ENCODE results near the gene MAP3K8. TPM values are rescaled to one million over a fixed set of nuclear protein-coding genes. Genes with fewer than 3 reads are reported as not detected.
A peak's percentile ranks its signal among the peaks of the same experiment; 100 is the strongest.
"Not testable (repeated sequence)": the region's sequence is repeated elsewhere in the genome, so short reads cannot be mapped to it uniquely, and the experiment has no call there.

Gene MAP3K8
- total and polyA plus RNA-seq, 7 experiments from 2014 or later = 0.28 to 102 (median 16.4) TPM; not detected in 1

DNA sequence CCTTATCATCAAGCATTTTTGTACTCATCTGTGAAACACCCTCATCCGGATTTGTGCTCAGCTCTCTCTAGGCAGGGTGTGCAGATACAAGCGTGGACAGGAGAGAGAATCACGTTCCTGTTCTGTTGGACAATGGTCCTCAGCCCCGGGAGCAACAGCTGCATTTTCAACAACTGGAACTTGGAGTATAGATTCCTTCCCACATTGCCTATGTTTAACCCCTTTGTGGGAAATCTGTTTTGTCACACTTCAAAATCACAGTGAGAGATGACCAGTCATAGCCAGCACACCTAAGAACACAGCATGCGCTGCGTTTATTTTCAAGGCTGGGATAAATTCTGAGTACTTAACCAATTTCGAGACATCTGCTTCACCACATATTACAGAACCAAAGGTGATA, 32.5 kb downstream of the MAP3K8 start:
- POLR2A ChIA-PET = no interaction called here
- CTCF ChIA-PET = no interaction called here

DNA sequence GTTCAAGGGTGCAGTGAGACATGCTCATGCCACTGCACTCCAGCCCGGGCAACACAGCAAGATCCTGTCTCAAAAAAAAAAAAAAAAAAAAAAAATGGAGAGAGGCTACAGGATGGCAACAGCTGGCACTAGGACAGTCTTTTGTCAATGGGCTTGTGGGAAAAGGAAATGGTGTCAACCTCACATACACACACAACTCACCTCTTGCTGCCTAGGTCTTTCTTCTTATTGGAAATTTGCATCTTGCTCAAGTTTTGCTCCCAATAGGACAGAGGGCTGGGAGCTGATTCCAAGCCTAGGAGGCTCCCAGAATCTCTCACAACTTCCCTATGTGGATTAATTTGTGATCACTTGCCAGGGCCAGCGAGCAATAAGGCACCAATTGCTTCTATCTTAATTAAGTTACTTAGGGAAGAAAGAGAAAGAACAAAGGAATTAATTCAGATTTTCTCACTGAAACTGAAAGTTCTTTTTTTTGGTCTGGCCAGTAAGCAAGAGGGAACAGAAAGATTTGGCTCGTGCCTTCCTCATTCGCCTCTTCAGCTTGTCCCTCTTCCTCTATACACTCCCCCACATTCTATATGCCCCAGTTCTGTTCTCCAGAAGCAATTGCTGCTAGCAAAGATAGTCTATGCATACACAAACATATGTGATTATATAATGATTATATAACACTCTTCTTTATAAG, 33.8 kb downstream of the MAP3K8 start:
- peak; percentile 60 for ATAC-seq
- no peaks in the 10 kb centered on the region for H3K9me3 ChIP-seq (ENCODE audit: control insufficient read depth in 2 of 3, low read length in 3 of 3)
- H3K27ac ChIP-seq (ENCODE audit: low read depth, low read length) = no peak overlapping the region
- no peaks in the 10 kb centered on the region for H3K4me1 ChIP-seq (ENCODE audit: control insufficient read depth in 2 of 2, insufficient read depth in 2 of 2, low read length in 2 of 2)
- POLR2A ChIA-PET = interaction anchor here (0.7 kb wide), 1 partner anchor 63 kb away, joined by 4 read pairs; no protein-coding TSS in a partner anchor
- Mint-ChIP-seq H3K4me1 (peaks cover 0 to 26% (median 7%) of the 10 kb centered on the region in 7 donors), H3K9me3 (peaks cover 0 to 1% (median 0%) of the 10 kb centered on the region in 11 donors), H3K27ac (peak overlapping the region in 1 of 9 donors; percentile 43), H3K4me3 (no peak overlapping the region), H3K27me3 (peaks cover 0 to 6% (median 0%) of the 10 kb centered on the region in 5 donors), H3K36me3 (peaks cover 0 to 1% (median 0%) of the 10 kb centered on the region in 5 donors)
- no peaks in the 10 kb centered on the region for H3K36me3 ChIP-seq (ENCODE audit: control insufficient read depth in 2 of 3, insufficient read depth in 3 of 3, low read length in 3 of 3)
- DNase-seq = no peak
- no peak overlapping the region for H3K4me3 ChIP-seq (ENCODE audit: low read length)
- H3K27me3 ChIP-seq (ENCODE audit: control insufficient read depth in 2 of 2, insufficient read depth in 2 of 2, low read length in 2 of 2) = no peaks in the 10 kb centered on the region
- CTCF ChIA-PET = no interaction called here
- intact Hi-C loops (cut with micrococcal nuclease) = loop anchor here in 1 of 2 donors (10.0 kb wide), 1 partner anchor 53 kb away; no protein-coding TSS in a partner anchor

More for the DNA sequence above, 32.5 kb downstream of the MAP3K8 start:
- Histone ChIP-seq H3K36me3 (ENCODE audit: control insufficient read depth in 2 of 3, insufficient read depth in 3 of 3, low read length in 3 of 3) (no peaks in the 10 kb centered on the region), H3K4me3 (ENCODE audit: low read length) (no peak overlapping the region), H3K27me3 (ENCODE audit: control insufficient read depth in 2 of 2, insufficient read depth in 2 of 2, low read length in 2 of 2) (no peaks in the 10 kb centered on the region), H3K4me1 (ENCODE audit: control insufficient read depth in 2 of 2, insufficient read depth in 2 of 2, low read length in 2 of 2) (no peaks in the 10 kb centered on the region), H3K27ac (ENCODE audit: low read depth, low read length) (no peak overlapping the region), H3K9me3 (ENCODE audit: control insufficient read depth in 2 of 3, low read length in 3 of 3) (no peaks in the 10 kb centered on the region)
- DNase-seq (no peak), ATAC-seq (no peak)
- Mint-ChIP-seq H3K27me3 (peaks cover 0 to 2% (median 0%) of the 10 kb centered on the region in 5 donors), H3K36me3 (peaks cover 0 to 5% (median 0%) of the 10 kb centered on the region in 5 donors), H3K4me3 (no peak overlapping the region), H3K9me3 (peaks cover 0 to 1% (median 0%) of the 10 kb centered on the region in 11 donors), H3K27ac (no peak overlapping the region), H3K4me1 (peaks cover 0 to 26% (median 7%) of the 10 kb centered on the region in 7 donors)
- intact Hi-C loops (cut with micrococcal nuclease) = loop anchor here in 1 of 2 donors (10.0 kb wide), 1 partner anchor 52 kb away; no protein-coding TSS in a partner anchor

DNA sequence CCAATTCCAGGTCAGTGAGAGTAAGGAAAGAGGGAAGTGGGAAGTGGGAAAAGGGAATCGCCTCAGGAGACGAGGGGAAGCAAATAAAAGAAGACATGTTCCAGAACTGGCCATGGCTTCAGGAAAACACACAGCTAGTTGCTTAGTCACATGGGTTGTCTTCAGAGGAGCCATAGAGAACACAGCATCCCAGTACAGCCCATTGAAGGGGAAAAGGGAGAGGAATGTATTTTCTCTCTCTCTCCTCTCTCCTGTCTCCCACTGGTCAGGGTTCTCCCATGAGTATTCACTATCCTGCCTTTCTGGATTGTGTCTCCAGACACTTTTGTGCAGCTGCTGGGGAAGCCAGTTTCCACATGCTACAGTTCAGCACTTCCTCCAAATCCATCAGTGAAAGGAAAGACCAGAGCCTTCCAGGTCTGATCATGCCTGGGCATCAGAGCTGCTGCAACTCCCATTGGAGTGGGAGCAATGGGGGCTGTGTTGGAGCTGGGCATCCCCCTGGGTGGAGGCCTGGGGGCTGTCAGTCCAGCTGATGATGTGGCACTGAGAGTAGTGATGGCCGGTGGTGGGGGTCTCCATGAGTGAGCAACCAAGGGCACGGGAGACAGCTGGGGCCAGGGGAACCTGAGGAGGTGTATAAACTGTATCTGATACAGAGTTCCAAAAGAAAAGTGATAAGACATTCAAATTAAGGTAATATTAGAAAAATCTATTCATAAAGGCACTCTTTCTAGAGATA, 38.6 kb downstream of the MAP3K8 start:
- Histone ChIP-seq H3K4me3 (ENCODE audit: low read length) (no peak overlapping the region), H3K4me1 (ENCODE audit: control insufficient read depth in 2 of 2, insufficient read depth in 2 of 2, low read length in 2 of 2) (no peaks in the 10 kb centered on the region), H3K9me3 (ENCODE audit: control insufficient read depth in 2 of 3, low read length in 3 of 3) (no peaks in the 10 kb centered on the region), H3K27me3 (ENCODE audit: control insufficient read depth in 2 of 2, insufficient read depth in 2 of 2, low read length in 2 of 2) (no peaks in the 10 kb centered on the region), H3K36me3 (ENCODE audit: control insufficient read depth in 2 of 3, insufficient read depth in 3 of 3, low read length in 3 of 3) (no peaks in the 10 kb centered on the region), H3K27ac (ENCODE audit: low read depth, low read length) (no peak overlapping the region)
- intact Hi-C loops (cut with micrococcal nuclease) = no loop called here
- peaks cover 0 to 13% (median 0%) of the 10 kb centered on the region in 5 donors for H3K27me3 Mint-ChIP-seq
- ChIA-PET CTCF (no interaction called here), POLR2A (no interaction called here)
- DNase-seq = no peak
- peaks cover 0 to 1% (median 0%) of the 10 kb centered on the region in 5 donors for H3K36me3 Mint-ChIP-seq
- ATAC-seq = no peak
- no peak overlapping the region for H3K4me3 Mint-ChIP-seq
- H3K4me1 Mint-ChIP-seq = peaks cover 11 to 27% (median 14%) of the 10 kb centered on the region in 7 donors
- H3K9me3 Mint-ChIP-seq = no peaks in the 10 kb centered on the region
- H3K27ac Mint-ChIP-seq = peak overlapping the region in 1 of 9 donors; percentile 12

DNA sequence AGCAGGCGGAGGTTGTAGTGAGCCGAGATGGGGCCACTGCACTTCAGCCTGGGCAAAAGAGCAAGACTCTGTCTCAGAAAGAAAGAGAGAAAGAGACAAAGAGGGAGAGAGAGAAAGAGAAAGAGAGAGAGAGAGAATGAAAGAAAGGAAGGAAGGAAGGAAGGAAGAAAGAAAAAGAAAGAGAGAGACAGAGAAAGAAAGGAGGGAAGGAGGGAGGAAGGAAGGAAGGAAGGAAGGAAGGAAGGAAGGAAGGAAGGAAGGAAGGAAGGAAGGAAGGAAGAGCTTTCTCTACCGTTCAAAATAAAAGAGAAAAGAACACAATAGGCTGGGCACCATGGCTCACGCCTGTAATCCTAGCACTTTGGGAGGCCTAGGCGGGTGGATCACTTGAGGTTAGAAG, 41.5 kb downstream of the MAP3K8 start:
- H3K9me3 ChIP-seq (ENCODE audit: control insufficient read depth in 2 of 3, low read length in 3 of 3); CTCF ChIA-PET; H3K36me3 ChIP-seq (ENCODE audit: control insufficient read depth in 2 of 3, insufficient read depth in 3 of 3, low read length in 3 of 3); H3K4me1 ChIP-seq (ENCODE audit: control insufficient read depth in 2 of 2, insufficient read depth in 2 of 2, low read length in 2 of 2); POLR2A ChIA-PET; ATAC-seq; H3K27ac ChIP-seq (ENCODE audit: low read depth, low read length); H3K4me3 ChIP-seq (ENCODE audit: low read length); H3K4me3 Mint-ChIP-seq; H3K36me3 Mint-ChIP-seq; H3K27me3 ChIP-seq (ENCODE audit: control insufficient read depth in 2 of 2, insufficient read depth in 2 of 2, low read length in 2 of 2); intact Hi-C loops (cut with micrococcal nuclease); DNase-seq; H3K9me3 Mint-ChIP-seq: not testable (repeated sequence)
- H3K27ac Mint-ChIP-seq = peak overlapping the region in 2 of 9 donors; percentile 50 to 70
- peaks cover 4 to 16% (median 8%) of the 10 kb centered on the region in 7 donors for H3K4me1 Mint-ChIP-seq
- peaks cover 0 to 17% (median 0%) of the 10 kb centered on the region in 5 donors for H3K27me3 Mint-ChIP-seq

DNA sequence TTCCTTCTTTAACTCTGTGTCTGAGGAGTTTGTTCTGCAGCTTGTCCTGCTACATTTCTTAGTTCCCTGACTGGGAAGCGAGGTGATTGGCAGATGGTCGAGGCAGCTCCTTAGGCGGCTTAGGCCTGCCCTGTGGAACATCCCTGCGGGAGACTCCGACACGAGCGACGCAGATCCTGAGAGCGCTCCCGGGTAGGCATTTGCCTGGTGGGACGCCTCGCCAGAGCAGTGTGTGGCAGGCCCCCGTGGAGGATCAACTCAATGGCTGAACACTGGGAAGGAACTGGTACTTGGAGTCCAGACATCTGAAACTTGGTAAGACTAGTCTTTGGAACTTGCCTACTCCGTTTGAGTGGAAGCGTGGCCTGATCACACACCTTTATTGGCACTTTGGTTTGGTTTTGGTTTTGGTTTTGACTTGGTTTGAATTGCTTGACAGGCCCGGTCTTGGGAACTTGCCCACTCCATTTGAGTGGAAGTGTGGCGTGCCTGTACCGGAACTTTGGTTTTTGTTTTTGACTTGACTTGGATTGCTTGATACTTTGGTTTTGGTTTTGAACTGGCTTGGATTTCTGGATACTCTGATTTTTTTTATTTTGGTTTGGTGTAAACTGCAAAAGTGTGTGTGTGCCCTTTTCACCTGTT, 42.6 kb downstream of the MAP3K8 start:
- CTCF ChIA-PET = no interaction called here
- Histone ChIP-seq H3K9me3 (ENCODE audit: control insufficient read depth in 2 of 3, low read length in 3 of 3) (no peaks in the 10 kb centered on the region), H3K27me3 (ENCODE audit: control insufficient read depth in 2 of 2, insufficient read depth in 2 of 2, low read length in 2 of 2) (no peaks in the 10 kb centered on the region), H3K4me1 (ENCODE audit: control insufficient read depth in 2 of 2, insufficient read depth in 2 of 2, low read length in 2 of 2) (no peaks in the 10 kb centered on the region), H3K36me3 (ENCODE audit: control insufficient read depth in 2 of 3, insufficient read depth in 3 of 3, low read length in 3 of 3) (no peaks in the 10 kb centered on the region), H3K27ac (ENCODE audit: low read depth, low read length) (no peak overlapping the region), H3K4me3 (ENCODE audit: low read length) (no peak overlapping the region)
- no peak overlapping the region for H3K4me3 Mint-ChIP-seq
- peaks cover 0 to 7% (median 2%) of the 10 kb centered on the region in 11 donors for H3K9me3 Mint-ChIP-seq
- POLR2A ChIA-PET = no interaction called here
- intact Hi-C loops (cut with micrococcal nuclease) = no loop called here
- peaks cover 0 to 5% (median 2%) of the 10 kb centered on the region in 5 donors for H3K36me3 Mint-ChIP-seq
- H3K27me3 Mint-ChIP-seq = peaks cover 0 to 21% (median 0%) of the 10 kb centered on the region in 5 donors
- peaks cover 4 to 16% (median 8%) of the 10 kb centered on the region in 7 donors for H3K4me1 Mint-ChIP-seq
- ATAC-seq (no peak), DNase-seq (no peak)
- peak overlapping the region in 1 of 9 donors; percentile 30 for H3K27ac Mint-ChIP-seq

DNA sequence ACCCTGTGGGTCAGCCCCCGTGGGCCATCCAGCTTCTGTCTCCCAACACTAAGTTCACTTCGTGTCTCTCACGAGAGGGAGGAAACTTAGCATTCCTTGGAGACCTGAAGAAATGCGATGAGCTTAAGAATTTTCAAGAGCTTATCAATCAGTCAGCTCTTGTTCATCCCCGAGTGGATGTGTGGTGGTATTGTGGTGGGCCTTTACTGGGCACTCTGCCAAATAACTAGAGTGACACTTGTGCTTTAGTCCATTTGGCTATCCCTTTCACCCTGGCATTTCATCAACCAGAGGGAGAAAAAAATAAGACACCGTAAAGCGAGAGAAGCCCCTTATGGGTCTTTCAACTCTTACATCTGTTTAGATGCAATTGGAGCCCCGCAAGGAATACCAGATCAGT, 45.5 kb downstream of the MAP3K8 start:
- H3K4me1 ChIP-seq (ENCODE audit: control insufficient read depth in 2 of 2, insufficient read depth in 2 of 2, low read length in 2 of 2); DNase-seq; H3K4me3 Mint-ChIP-seq; H3K27me3 ChIP-seq (ENCODE audit: control insufficient read depth in 2 of 2, insufficient read depth in 2 of 2, low read length in 2 of 2); H3K36me3 Mint-ChIP-seq; H3K27ac ChIP-seq (ENCODE audit: low read depth, low read length); H3K4me3 ChIP-seq (ENCODE audit: low read length); ATAC-seq; H3K9me3 ChIP-seq (ENCODE audit: control insufficient read depth in 2 of 3, low read length in 3 of 3); H3K36me3 ChIP-seq (ENCODE audit: control insufficient read depth in 2 of 3, insufficient read depth in 3 of 3, low read length in 3 of 3); CTCF ChIA-PET; intact Hi-C loops (cut with micrococcal nuclease): not testable (repeated sequence)
- H3K4me1 Mint-ChIP-seq = peaks cover 0 to 11% (median 5%) of the 10 kb centered on the region in 7 donors
- POLR2A ChIA-PET = interaction anchor here (0.6 kb wide), 1 partner anchor 102 kb away, joined by 5 read pairs; no protein-coding TSS in a partner anchor
- peaks cover 0 to 19% (median 0%) of the 10 kb centered on the region in 5 donors for H3K27me3 Mint-ChIP-seq
- H3K9me3 Mint-ChIP-seq = peaks cover 0 to 24% (median 8%) of the 10 kb centered on the region in 11 donors
- peak overlapping the region in 1 of 9 donors; percentile 67 for H3K27ac Mint-ChIP-seq
